Muscle layer of duodenum (tissue), 2 donors: ENCODE data around the gene FBXO31.

ENCODE experiments used
- H3K27ac ChIP-seq: one replicate; pipeline ENCODE4 v1.7.0; 2013; ENCODE audit warnings: mild to moderate bottlenecking, low read length
- H3K27me3 ChIP-seq: one replicate; pipeline ENCODE4 v1.7.0; 2013; ENCODE audit warnings: low read depth, mild to moderate bottlenecking, control low read depth, low read length
- H3K36me3 ChIP-seq, 2 donors: one replicate each; pipeline ENCODE4 v1.7.0; 2013; ENCODE audit warnings: low read length in 2 of 2, control low read depth in 1 of 2, mild to moderate bottlenecking in 1 of 2; ENCODE audit not compliant: insufficient read depth in 2 of 2, control insufficient read depth in 1 of 2
- H3K4me1 ChIP-seq, 2 donors: one replicate each; pipeline ENCODE4 v1.7.0; 2013; ENCODE audit warnings: low read length in 2 of 2, mild to moderate bottlenecking in 2 of 2, control low read depth in 1 of 2, moderate library complexity in 1 of 2; ENCODE audit not compliant: insufficient read depth in 2 of 2, control insufficient read depth in 1 of 2
- H3K4me3 ChIP-seq, 2 donors: one replicate each; pipeline ENCODE4 v1.7.0; 2013; ENCODE audit warnings: low read length in 2 of 2, low read depth in 1 of 2, mild to moderate bottlenecking in 1 of 2
- H3K9me3 ChIP-seq, 2 donors: one replicate each; pipeline ENCODE4 v1.7.0; 2013; ENCODE audit warnings: low read length in 2 of 2, control low read depth in 1 of 2, mild to moderate bottlenecking in 1 of 2; ENCODE audit not compliant: control insufficient read depth in 1 of 2
- donor health status: healthy.

FBXO31 gene

GRCh38 chr16:87297407-87297806 is 86.2 kb downstream of the FBXO31 start:
- H3K9me3 ChIP-seq = no peaks in the 10 kb centered on the region
- no peak overlapping the region for H3K27ac ChIP-seq
- no peak overlapping the region for H3K4me3 ChIP-seq
- H3K36me3 ChIP-seq = no peaks in the 10 kb centered on the region
- H3K27me3 ChIP-seq = no peaks in the 10 kb centered on the region
- no peaks in the 10 kb centered on the region for H3K4me1 ChIP-seq

DNA sequence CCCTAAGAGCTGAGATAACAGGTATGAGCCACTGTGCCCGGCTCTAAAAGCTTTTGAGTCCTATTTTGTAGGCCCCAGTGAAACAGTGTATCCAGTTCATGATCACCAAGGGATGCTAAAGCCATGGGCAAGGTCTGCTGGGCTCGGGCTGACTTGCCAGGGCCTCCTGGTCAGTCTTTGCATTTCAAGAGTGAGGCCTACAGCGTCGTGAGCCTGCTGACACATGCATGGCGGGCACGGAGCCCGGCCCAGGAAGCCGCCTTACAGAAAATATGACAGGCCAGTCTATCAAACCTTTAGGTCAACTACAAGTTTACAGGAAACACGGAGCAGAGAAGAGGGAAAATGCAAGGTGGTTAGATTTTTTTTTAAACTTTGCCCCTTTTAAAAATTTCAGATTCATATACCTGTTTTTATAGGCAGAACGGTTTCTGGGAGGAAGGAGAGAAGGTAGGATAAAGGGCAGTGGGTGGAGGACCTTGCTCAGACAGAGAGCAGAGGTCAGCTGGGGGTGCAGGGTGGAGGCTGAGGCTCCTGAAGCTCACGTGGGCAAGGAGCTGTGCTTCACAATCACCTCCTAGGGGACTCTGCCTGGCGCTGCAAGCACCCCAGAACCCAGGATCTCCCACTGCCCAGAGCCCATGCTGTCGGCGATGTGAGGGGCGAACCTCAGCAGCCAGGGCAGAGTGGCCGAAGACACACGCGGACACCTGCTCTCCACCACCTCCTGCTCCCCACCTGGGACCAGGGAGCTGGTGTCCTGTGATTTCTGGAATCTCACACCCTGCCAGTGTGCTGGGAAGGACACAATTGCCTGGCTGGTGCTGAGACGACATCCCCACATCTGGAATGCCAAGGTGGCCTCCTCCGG is 87.7 kb downstream of the FBXO31 start:
- Histone ChIP-seq H3K36me3 (no peaks in the 10 kb centered on the region), H3K27ac (no peak overlapping the region), H3K4me1 (no peaks in the 10 kb centered on the region), H3K9me3 (no peaks in the 10 kb centered on the region), H3K27me3 (no peaks in the 10 kb centered on the region), H3K4me3 (no peak overlapping the region)

GRCh38 chr16:87295259-87295658 is 88.3 kb downstream of the FBXO31 start:
- H3K4me1 ChIP-seq = no peaks in the 10 kb centered on the region
- H3K27me3 ChIP-seq = no peaks in the 10 kb centered on the region
- no peak overlapping the region for H3K27ac ChIP-seq
- no peak overlapping the region for H3K4me3 ChIP-seq
- no peaks in the 10 kb centered on the region for H3K36me3 ChIP-seq
- H3K9me3 ChIP-seq = no peaks in the 10 kb centered on the region

DNA sequence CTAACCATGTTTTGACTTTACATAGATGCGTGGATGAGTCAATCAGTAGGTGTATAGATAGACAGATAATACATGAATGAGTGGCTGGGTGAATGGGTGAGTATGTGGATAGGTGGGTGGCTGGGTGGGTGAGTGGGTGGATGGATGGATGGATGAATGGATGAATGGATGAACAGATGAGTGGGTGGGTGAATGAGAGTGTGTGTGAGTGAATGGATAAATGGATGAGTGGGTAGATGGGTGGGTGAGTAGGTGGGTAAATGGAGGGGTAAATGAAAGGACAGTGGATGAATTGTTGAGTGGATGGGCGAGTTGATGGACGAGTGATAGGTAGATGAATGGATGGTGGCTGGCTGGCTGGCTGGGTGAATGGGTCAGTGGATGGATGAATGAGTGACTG is 89.6 kb downstream of the FBXO31 start:
- no peaks in the 10 kb centered on the region for H3K36me3 ChIP-seq
- H3K27me3 ChIP-seq = no peaks in the 10 kb centered on the region
- no peak overlapping the region for H3K27ac ChIP-seq
- no peaks in the 10 kb centered on the region for H3K9me3 ChIP-seq
- no peaks in the 10 kb centered on the region for H3K4me1 ChIP-seq
- no peak overlapping the region for H3K4me3 ChIP-seq

DNA sequence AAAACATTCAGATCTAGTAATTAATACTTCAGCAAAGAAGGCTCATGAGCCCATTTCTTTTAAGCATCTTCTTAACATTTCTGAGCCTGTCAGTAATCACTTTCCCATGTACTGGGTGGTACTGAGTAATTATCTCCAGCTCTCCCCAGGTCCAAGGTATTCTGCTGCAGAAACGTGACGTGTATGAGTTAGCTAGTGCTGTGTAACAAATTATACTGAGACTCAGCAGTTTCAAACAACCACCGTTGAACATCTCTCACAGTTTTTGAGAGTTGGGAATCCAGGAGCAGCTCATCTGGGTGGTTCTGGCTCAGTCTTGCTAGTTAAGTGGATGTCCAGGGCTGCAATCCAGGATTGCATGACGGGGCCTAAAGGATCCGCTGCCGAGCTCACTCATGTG is 91.6 kb downstream of the FBXO31 start:
- Histone ChIP-seq H3K27me3 (no peaks in the 10 kb centered on the region), H3K36me3 (no peaks in the 10 kb centered on the region), H3K27ac (no peak overlapping the region), H3K4me3 (no peak overlapping the region), H3K4me1 (no peaks in the 10 kb centered on the region), H3K9me3 (no peaks in the 10 kb centered on the region)

- H3K9me3 ChIP-seq = no peaks in the 10 kb centered on the region
- H3K27me3 ChIP-seq = no peaks in the 10 kb centered on the region
- H3K27ac ChIP-seq = no peak overlapping the region
- H3K4me1 ChIP-seq = no peaks in the 10 kb centered on the region
- H3K36me3 ChIP-seq = no peaks in the 10 kb centered on the region
- H3K4me3 ChIP-seq = no peak overlapping the region
Measured at GRCh38 chr16:87288753-87289362, 94.7 kb downstream of the FBXO31 start.

- Histone ChIP-seq H3K4me1 (no peaks in the 10 kb centered on the region), H3K36me3 (no peaks in the 10 kb centered on the region), H3K27me3 (no peaks in the 10 kb centered on the region), H3K27ac (no peak overlapping the region), H3K9me3 (no peaks in the 10 kb centered on the region), H3K4me3 (no peak overlapping the region)
Measured at GRCh38 chr16:87286839-87287626, 96.5 kb downstream of the FBXO31 start.

GRCh38 chr16:87284183-87284582 is 99.4 kb downstream of the FBXO31 start:
- Histone ChIP-seq H3K36me3 (no peaks in the 10 kb centered on the region), H3K27me3 (no peaks in the 10 kb centered on the region), H3K4me3 (no peak overlapping the region), H3K9me3 (no peaks in the 10 kb centered on the region), H3K27ac (no peak overlapping the region), H3K4me1 (no peaks in the 10 kb centered on the region)

GRCh38 chr16:87279094-87279658 is 104.4 kb downstream of the FBXO31 start:
- Histone ChIP-seq H3K27ac (no peak overlapping the region), H3K4me1 (peaks cover 0 to 4% of the 10 kb centered on the region in 2 donors), H3K9me3 (no peaks in the 10 kb centered on the region), H3K36me3 (no peaks in the 10 kb centered on the region), H3K4me3 (no peak overlapping the region), H3K27me3 (no peaks in the 10 kb centered on the region)

DNA sequence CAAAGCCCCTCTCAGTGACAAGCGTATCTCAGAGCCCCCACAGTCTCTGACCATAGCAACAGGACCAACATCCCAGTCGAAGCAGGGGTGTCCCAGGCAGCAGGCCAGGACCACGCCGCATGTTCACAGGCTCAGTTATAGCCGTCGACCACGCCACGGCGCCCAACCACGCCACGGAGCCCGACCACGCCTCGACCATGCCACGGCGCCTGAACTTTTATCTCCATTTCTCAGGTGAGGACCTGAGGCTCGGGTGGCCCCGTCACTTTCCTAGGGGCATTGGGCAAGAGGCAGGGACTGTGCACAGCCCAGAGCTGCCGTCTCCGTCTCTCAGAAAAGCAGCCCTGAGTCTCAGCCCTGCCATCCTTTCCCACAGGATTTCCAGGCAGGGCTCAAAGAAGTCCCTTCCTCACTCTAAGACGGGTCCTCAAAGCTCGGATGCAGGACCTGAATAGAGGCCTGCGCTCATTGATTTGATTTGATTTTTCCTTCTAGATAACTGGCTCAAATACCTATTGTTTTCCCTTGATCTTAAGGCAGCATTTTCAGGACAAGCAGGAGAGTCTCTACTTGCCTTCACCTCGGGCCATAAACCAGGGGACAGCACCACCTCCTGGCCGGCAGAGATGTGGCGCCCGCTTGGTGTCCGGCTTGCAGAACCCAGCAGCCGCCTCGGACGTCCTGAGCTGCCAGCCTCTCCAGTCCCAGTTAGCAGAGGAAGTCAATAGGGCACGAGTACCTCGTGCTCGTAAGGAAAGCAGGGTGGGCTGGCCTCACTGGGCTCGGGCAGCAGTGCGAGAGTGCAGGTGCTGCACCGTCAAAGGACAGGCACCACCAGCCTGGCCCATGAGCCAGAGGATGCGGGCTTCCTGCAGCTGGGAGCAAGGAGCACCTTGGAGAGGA is 105.1 kb downstream of the FBXO31 start:
- H3K36me3 ChIP-seq = no peaks in the 10 kb centered on the region
- no peaks in the 10 kb centered on the region for H3K9me3 ChIP-seq
- H3K27me3 ChIP-seq = no peaks in the 10 kb centered on the region
- no peak overlapping the region for H3K27ac ChIP-seq
- H3K4me3 ChIP-seq = no peak overlapping the region
- peaks cover 0 to 4% of the 10 kb centered on the region in 2 donors for H3K4me1 ChIP-seq
